Measurements from ENCODE around the gene NEK11. TPM values are rescaled to one million over a fixed set of nuclear protein-coding genes. Genes with fewer than 3 reads are reported as not detected.

The NEK11 gene
- polyA plus RNA-seq, 1 experiment = 2.6 TPM

DNA sequence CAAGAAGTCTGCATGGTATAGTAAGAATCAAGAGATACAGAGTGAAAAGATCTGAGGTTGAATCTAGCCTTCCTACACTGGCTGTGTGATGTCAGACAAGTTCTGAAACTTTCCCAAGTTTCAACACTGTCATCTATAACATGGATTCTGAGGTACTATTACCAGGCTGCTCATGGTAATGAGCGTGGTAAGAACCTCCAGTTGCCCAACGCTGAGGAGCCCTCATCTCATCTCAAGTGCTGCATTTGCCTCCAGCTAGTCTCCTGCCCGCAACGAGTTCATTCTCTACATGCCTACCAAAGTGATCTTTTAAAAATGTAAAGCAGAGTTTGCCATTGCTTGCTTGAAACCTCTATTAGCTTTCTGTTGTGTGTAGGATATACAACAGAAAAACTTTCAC, 168.1 kb downstream of the NEK11 start:
- no peak for DNase-seq (ENCODE audit: low read depth)
- ChIA-PET CTCF (no interaction called here), POLR2A (no interaction called here)
- Histone ChIP-seq H3K27me3 (ENCODE audit: control insufficient read depth, insufficient read depth, low read length) (no peaks in the 10 kb centered on the region), H3K4me3 (ENCODE audit: low read depth, low read length) (no peak overlapping the region), H3K36me3 (ENCODE audit: control insufficient read depth, insufficient read depth, low read length) (no peaks in the 10 kb centered on the region)
- TF ChIP-seq, protein P1, sequence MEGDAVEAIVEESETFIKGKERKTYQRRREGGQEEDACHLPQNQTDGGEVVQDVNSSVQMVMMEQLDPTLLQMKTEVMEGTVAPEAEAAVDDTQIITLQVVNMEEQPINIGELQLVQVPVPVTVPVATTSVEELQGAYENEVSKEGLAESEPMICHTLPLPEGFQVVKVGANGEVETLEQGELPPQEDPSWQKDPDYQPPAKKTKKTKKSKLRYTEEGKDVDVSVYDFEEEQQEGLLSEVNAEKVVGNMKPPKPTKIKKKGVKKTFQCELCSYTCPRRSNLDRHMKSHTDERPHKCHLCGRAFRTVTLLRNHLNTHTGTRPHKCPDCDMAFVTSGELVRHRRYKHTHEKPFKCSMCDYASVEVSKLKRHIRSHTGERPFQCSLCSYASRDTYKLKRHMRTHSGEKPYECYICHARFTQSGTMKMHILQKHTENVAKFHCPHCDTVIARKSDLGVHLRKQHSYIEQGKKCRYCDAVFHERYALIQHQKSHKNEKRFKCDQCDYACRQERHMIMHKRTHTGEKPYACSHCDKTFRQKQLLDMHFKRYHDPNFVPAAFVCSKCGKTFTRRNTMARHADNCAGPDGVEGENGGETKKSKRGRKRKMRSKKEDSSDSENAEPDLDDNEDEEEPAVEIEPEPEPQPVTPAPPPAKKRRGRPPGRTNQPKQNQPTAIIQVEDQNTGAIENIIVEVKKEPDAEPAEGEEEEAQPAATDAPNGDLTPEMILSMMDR (IDR thresholded peaks at IDR 0.05; ENCODE audit: insufficient read depth, low read depth, low read length) = no peak

DNA sequence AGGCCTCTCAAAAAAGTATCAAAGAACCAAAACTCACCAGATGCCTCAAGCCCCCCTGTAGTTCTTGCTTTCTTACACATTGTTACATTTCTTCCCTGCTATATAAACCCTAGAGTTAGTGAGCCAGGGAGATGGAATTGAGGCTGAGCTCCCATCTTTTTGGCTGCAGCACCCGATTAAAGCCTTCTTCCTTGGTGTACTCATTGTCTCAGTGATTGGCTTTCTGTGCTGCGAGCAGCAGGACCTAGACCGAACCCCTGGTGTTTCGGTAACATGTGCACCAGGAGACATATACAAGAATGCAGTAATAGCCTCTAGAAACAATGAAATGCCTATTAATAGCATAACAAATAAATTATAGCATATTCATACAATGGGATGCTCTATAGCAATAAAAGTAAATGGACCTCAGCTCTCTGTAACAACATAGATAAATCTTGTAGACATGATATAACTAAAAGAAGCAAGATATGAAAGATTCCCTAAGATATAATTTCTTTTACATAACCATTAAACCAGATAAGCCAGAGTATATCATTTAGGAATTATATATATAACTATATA, 174.0 kb downstream of the NEK11 start:
- DNase-seq (ENCODE audit: low read depth) = no peak
- ChIA-PET POLR2A (no interaction called here), CTCF (no interaction called here)
- Histone ChIP-seq H3K36me3 (ENCODE audit: control insufficient read depth, insufficient read depth, low read length) (no peaks in the 10 kb centered on the region), H3K27me3 (ENCODE audit: control insufficient read depth, insufficient read depth, low read length) (no peaks in the 10 kb centered on the region), H3K4me3 (ENCODE audit: low read depth, low read length) (no peak overlapping the region)
- TF ChIP-seq, protein P1 (IDR thresholded peaks at IDR 0.05; ENCODE audit: insufficient read depth, low read depth, low read length) = no peak

DNA sequence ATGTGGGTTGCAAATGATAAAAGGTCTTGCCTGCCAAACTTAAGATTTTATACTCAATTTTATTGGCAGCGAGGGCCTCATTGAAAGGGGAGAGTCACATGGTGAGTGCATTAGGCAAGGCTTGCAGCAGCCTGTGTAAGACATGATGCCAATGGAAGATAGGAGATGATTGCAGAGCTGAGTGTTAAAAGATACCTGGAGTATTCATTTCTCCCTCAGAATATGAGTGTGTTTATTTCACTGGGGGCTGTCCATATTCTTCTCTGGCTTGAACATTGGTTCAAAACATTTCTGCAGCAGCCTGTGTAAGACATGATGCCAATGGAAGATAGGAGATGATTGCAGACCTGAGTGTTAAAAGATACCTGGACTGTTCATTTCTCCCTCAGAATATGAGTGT, 189.7 kb downstream of the NEK11 start:
- ChIA-PET POLR2A (no interaction called here), CTCF (no interaction called here)
- Histone ChIP-seq H3K4me3 (ENCODE audit: low read depth, low read length) (no peak overlapping the region), H3K36me3 (ENCODE audit: control insufficient read depth, insufficient read depth, low read length) (no peaks in the 10 kb centered on the region), H3K27me3 (ENCODE audit: control insufficient read depth, insufficient read depth, low read length) (no peaks in the 10 kb centered on the region)
- DNase-seq (ENCODE audit: low read depth) = no peak
- TF ChIP-seq, protein P1 (IDR thresholded peaks at IDR 0.05; ENCODE audit: insufficient read depth, low read depth, low read length) = no peak

DNA sequence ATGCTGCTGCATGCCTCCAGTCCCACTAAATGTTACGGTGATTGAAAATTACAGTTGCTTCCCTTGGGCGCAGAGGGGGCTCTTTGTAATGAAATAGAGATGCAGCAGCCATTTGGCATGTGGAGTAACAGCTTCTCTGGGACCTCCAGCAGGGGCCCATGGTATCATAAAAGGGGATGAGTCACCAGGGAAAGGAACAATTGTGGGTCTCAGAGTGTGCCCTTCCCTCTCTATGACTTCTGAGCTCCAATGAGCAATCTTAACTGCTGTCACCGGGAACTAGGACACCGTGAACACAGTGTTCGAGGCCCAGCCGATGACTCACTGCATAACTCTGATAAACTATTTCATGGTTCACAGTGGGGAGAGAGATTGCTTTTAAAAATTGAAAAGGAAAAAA, 190.1 kb downstream of the NEK11 start:
- Histone ChIP-seq H3K27me3 (ENCODE audit: control insufficient read depth, insufficient read depth, low read length) (no peaks in the 10 kb centered on the region), H3K36me3 (ENCODE audit: control insufficient read depth, insufficient read depth, low read length) (no peaks in the 10 kb centered on the region), H3K4me3 (ENCODE audit: low read depth, low read length) (no peak overlapping the region)
- TF ChIP-seq, protein P1 (IDR thresholded peaks at IDR 0.05; ENCODE audit: insufficient read depth, low read depth, low read length) = no peak
- POLR2A ChIA-PET = no interaction called here
- peak; percentile 35 for DNase-seq (ENCODE audit: low read depth)
- CTCF ChIA-PET = no interaction called here

DNA sequence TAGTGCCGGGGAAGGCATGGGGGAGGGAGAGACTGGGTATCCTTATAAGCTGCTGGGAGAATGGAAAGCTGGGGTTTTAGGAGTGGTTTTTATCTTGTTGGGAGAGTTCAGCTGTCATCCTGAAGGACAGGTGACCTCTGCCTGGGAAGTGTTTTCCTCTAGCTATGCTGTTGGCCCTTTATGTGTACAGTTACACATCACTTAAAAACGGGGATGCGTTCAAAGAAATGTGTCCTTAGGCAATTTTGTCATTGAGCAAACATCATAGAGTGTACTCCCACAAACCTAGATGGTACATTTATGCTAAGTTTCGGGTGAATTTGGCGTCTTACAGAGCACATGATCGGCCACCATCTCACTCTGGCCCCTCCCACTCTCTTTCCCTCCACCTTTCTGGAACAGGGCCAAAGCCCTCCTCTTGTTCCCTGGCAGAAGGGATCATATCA, 190.6 kb downstream of the NEK11 start:
- DNase-seq (ENCODE audit: low read depth) = no peak
- TF ChIP-seq, protein P1 (IDR thresholded peaks at IDR 0.05; ENCODE audit: insufficient read depth, low read depth, low read length) = no peak
- POLR2A ChIA-PET = no interaction called here
- Histone ChIP-seq H3K27me3 (ENCODE audit: control insufficient read depth, insufficient read depth, low read length) (no peaks in the 10 kb centered on the region), H3K36me3 (ENCODE audit: control insufficient read depth, insufficient read depth, low read length) (no peaks in the 10 kb centered on the region), H3K4me3 (ENCODE audit: low read depth, low read length) (no peak overlapping the region)
- CTCF ChIA-PET = no interaction called here

Measured in BJ (cell line).